ENCODE results near the gene ZNRF2.

ZNRF2 gene

GRCh38 chr7:30284298-30285066, at the start of gene ZNRF2:
Gene ZNRF2 (plus strand): TSS chr7:30284597. CDS start chr7:30285358, 761 bp downstream.
- peak; percentile 97 for DNase-seq

GRCh38 chr7:30237271-30237695, 47.1 kb upstream of the ZNRF2 start:
- no peak for DNase-seq

GRCh38 chr7:30238721-30239441, 45.5 kb upstream of the ZNRF2 start:
- DNase-seq: no peak

- no peak for DNase-seq
Observed at GRCh38 chr7:30240106-30240800, 44.1 kb upstream of the ZNRF2 start.

GRCh38 chr7:30241767-30242166, 42.6 kb upstream of the ZNRF2 start:
- DNase-seq: no peak

- DNase-seq: no peak
Observed at GRCh38 chr7:30244340-30244739, 40.1 kb upstream of the ZNRF2 start.

GRCh38 chr7:30245913-30246312, 38.5 kb upstream of the ZNRF2 start:
- no peak for DNase-seq

GRCh38 chr7:30246392-30246791, 38.0 kb upstream of the ZNRF2 start:
- DNase-seq: no peak

GRCh38 chr7:30247541-30248401, 36.6 kb upstream of the ZNRF2 start:
- DNase-seq: no peak

GRCh38 chr7:30249316-30249715, 35.1 kb upstream of the ZNRF2 start:
- no peak for DNase-seq

- no peak for DNase-seq
Observed at GRCh38 chr7:30249986-30250774, 34.2 kb upstream of the ZNRF2 start.

- no peak for DNase-seq
Observed at GRCh38 chr7:30251708-30252329, 32.6 kb upstream of the ZNRF2 start.

GRCh38 chr7:30252885-30253795, 31.3 kb upstream of the ZNRF2 start:
- no peak for DNase-seq

GRCh38 chr7:30253796-30254165, 30.6 kb upstream of the ZNRF2 start:
- DNase-seq: no peak

GRCh38 chr7:30254248-30254647, 30.1 kb upstream of the ZNRF2 start:
- DNase-seq: no peak

GRCh38 chr7:30254717-30255063, 29.7 kb upstream of the ZNRF2 start:
- no peak for DNase-seq

- DNase-seq: no peak
Observed at GRCh38 chr7:30255064-30255769, 29.2 kb upstream of the ZNRF2 start.

GRCh38 chr7:30256349-30256858, 28.0 kb upstream of the ZNRF2 start:
- DNase-seq: no peak

GRCh38 chr7:30260246-30260768, 24.1 kb upstream of the ZNRF2 start:
- no peak for DNase-seq

All from activated CD8-positive, alpha-beta memory T cell treated with anti-CD3 and anti-CD28 coated beads for 24 hours (primary cell).